AG10803 (cell line): ENCODE results near the gene MMGT1.

Experiments used
- DNase-seq: peaks from one replicate; pipeline ENCODE4 v3.0.0; 2010; ENCODE audit warnings: low read depth
- H3K4me3 ChIP-seq: 2 replicates; pipeline ENCODE4 v1.5.1; 2011; ENCODE audit warnings: mild to moderate bottlenecking, low read length, control low read depth
- TF ChIP-seq, protein P1 (sequence below): conservative IDR thresholded peaks from 2 replicates; pipeline ENCODE4 v1.5.1; 2011; ENCODE audit warnings: mild to moderate bottlenecking, low read length, control low read depth, inconsistent platforms

MMGT1 gene

DNA sequence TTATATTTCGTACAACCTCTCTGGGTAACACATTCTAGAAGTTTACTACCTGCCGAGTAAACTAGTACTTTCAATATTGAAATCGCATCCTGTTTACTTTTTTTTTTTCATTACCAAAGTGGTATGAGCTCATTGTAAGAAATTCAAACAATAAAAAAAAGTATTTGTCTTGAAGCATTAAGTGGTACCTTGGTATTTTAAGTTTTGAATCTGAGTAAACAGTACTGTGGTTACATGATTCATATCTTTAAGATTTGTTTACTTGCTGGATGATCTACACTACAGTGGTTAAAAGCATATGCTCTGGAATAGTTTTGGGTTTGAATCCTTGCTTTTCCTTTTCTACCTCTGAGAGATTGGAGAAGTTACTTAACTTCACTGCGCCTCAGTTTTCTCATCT, 3.8 kb upstream of the MMGT1 start:
- DNase-seq, result peak; percentile 65
- H3K4me3 ChIP-seq, result no peak overlapping the region
- TF ChIP-seq, protein P1, sequence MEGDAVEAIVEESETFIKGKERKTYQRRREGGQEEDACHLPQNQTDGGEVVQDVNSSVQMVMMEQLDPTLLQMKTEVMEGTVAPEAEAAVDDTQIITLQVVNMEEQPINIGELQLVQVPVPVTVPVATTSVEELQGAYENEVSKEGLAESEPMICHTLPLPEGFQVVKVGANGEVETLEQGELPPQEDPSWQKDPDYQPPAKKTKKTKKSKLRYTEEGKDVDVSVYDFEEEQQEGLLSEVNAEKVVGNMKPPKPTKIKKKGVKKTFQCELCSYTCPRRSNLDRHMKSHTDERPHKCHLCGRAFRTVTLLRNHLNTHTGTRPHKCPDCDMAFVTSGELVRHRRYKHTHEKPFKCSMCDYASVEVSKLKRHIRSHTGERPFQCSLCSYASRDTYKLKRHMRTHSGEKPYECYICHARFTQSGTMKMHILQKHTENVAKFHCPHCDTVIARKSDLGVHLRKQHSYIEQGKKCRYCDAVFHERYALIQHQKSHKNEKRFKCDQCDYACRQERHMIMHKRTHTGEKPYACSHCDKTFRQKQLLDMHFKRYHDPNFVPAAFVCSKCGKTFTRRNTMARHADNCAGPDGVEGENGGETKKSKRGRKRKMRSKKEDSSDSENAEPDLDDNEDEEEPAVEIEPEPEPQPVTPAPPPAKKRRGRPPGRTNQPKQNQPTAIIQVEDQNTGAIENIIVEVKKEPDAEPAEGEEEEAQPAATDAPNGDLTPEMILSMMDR, result no peak

DNA sequence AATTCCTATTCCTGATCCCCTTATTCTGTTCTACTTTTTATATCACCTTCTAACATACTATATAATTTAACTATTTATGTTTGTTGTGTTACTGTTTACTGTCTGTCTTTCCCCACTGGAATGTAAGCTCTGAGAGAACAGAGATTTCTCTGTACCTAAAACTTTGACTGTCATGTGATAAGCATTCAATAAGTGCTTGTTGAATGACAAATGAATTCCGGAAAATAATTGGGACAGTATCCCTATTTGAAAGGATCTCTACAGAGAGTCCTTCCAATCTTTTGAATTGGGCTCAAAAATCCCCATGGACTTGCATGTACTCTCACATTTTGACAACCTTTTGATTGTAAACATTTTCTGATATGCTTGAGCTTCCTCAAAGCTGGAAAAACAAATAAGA, 1.6 kb upstream of the MMGT1 start:
- H3K4me3 ChIP-seq, result no peak overlapping the region
- no peak for DNase-seq
- TF ChIP-seq, protein P1, result no peak

DNA sequence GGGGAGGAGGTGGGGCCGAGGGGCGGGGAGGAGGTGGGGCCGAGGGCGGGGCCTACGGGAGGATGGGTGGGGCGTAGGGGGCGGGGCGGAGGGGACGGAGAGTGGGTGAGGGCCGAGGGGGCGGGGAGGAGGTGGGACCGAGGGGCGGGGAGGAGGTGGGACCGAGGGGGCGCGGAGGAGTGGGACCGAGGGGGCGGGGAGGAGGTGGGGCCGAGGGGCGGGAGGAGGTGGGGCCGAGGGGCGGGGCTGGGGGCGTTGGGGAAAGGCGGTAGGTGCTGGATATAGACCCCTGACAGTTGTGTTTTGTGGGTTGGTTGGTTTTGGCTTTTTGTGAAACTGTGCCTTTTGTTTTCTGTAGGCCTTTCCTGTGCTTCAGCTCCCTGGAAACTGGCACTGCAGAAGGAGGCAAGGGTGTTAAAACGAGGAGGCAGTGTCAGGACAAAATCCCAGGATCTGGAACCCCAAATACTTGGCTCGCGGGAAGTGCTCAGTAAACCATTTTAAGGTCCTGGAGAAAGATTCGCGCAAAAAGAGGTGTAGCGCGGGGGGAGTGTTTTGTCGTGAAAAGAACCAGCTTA, 580 bp upstream of the MMGT1 start:
- peak overlapping the region; percentile 56 for H3K4me3 ChIP-seq
- DNase-seq, result peak; percentile 57
- TF ChIP-seq, protein P1, result no peak

DNA sequence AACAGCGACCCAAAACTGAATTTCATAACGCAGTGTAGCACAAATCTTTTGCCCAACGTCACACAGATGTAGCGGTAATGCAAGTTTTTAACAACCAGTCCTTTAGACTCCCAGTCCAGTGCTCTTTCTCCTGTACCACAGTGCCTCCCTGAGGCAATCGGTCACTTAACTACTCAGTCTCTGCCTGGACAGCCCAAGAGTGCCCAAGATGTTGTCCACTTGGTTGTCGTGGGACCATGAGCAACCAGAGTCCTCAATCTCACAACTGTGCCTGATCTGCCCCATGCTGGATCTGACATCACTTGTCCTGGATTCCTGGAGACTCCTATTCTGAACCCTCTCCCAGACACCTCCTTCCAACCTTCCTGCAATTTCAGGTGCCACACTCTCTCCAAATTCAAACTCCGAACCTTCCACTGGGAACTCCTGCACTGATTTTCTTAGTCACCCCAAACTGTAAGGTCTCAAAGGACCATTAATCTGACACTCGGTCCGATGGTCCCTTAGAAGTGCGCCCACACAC, 702 bp downstream of the MMGT1 start:
- H3K4me3 ChIP-seq, result peak overlapping the region; percentile 80
- peak; percentile 25 for DNase-seq
- TF ChIP-seq, protein P1, result peak; percentile 24

DNA sequence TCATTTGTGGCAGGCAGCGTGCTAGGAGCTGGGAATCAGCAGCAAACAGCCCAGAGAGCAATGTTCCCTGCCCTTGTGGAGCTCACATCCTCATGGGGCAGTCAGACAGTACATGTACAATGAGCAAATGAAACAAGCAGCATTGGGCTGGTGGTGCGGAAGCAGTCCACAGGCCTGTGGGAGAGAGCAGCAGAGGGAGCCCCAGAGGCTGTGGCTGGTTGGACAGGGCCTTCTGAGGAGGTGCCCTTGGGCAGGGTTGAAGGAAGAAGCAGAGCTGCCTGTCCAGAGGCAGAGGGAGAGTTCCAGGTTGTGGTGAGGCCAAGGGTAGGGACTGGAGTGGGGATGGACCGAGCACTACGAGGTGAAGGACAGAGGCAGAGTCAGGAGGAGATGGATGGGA, 22.5 kb downstream of the MMGT1 start:
- H3K4me3 ChIP-seq, result no peak overlapping the region

DNA sequence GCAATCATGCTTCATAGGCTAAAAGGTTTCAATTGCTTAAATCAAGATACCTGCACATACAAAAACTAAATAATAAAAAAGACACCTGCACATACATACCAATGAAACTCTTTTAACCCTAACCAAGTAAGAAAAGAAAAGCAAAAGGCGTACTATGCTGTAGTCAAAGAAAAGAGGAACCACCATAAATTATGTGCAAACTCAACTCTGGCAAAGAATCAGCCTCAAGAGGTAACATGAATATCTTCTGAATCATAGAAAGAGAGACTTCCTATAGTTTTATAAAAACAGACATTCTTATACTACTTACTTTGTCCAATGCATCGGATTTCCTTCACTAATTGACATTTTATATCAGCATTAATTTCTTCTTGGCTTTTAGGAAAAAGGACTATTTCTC, 29.3 kb downstream of the MMGT1 start:
- TF ChIP-seq, protein P1, result no peak
- no peak for DNase-seq
- no peak overlapping the region for H3K4me3 ChIP-seq

More for the DNA sequence above, 22.5 kb downstream of the MMGT1 start:
- DNase-seq, result no peak
- TF ChIP-seq, protein P1, result no peak
